ENCODE data around the gene PDE1A.

Gene PDE1A

DNA sequence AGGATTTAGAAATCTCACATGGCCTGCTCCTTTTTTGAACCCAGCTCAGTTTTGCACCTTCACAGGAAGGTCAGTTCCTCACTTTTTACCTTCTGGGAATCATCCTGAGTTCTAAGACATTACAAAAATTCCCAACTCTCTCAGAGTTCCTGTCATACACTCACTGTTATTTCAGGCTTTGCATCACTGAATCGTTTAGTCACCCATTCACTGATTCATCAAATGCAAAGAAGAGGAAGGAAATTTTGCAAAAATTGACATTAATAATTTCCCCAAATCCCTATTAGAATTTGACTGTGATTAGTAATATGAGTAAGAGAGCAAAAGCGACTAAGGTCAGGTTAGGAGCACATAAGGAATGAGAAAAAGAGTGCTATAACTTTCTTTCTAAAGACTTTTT lies 197.5 kb downstream of the PDE1A start:
- Histone ChIP-seq H3K9me3 (ENCODE audit: control insufficient read depth, low read depth, low read length) (no peaks in the 10 kb centered on the region), H3K27me3 (ENCODE audit: control insufficient read depth, insufficient read depth, low read length) (no peaks in the 10 kb centered on the region), H3K27ac (ENCODE audit: low read length) (no peak overlapping the region), H3K36me3 (ENCODE audit: control insufficient read depth, low read depth, low read length) (no peaks in the 10 kb centered on the region), H3K4me3 (ENCODE audit: low read length) (no peak overlapping the region), H3K4me1 (ENCODE audit: control insufficient read depth, low read depth, low read length) (no peaks in the 10 kb centered on the region), H3K9ac (ENCODE audit: low read length) (no peak overlapping the region)

DNA sequence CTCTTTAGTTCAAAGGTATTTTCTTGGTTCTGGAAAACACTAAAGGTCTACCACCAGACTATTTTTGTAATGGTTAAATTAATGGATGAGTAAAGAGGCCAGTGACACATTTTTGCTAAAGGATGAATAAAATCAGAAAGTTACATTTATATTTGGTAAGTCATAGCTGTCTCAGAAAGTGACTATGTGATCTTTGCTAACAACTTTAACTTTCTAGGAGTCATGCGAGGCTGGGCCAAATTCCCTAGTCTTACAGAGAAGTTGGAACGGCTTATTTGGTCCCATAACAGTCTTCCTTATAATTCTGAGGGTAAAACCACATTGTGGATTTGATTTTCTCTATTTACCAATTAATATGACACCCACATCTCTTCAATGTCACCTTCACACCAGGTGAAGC lies 198.1 kb downstream of the PDE1A start:
- H3K27me3 ChIP-seq (ENCODE audit: control insufficient read depth, insufficient read depth, low read length): no peaks in the 10 kb centered on the region
- H3K4me3 ChIP-seq (ENCODE audit: low read length): no peak overlapping the region
- no peak overlapping the region for H3K9ac ChIP-seq (ENCODE audit: low read length)
- H3K36me3 ChIP-seq (ENCODE audit: control insufficient read depth, low read depth, low read length): no peaks in the 10 kb centered on the region
- no peak overlapping the region for H3K27ac ChIP-seq (ENCODE audit: low read length)
- H3K4me1 ChIP-seq (ENCODE audit: control insufficient read depth, low read depth, low read length): no peaks in the 10 kb centered on the region
- no peaks in the 10 kb centered on the region for H3K9me3 ChIP-seq (ENCODE audit: control insufficient read depth, low read depth, low read length)

DNA sequence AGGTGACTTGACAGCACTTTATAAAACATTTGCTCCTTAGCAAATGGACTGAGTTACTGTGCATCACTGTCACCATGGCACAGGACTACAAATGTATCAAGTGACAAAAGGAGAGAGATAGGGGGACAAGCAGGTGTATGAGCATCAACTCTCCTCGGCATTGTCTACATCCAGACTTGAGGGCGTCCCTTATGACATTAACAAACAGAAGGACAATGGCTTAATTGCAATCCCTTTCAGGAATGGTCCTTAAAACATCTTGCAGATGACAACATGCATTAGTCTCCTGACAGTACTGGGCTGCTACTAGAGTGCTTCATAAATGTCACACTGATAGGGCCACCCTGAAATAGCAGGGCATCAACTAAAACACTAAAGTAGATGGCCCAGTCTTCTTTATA lies 198.8 kb downstream of the PDE1A start:
- Histone ChIP-seq H3K9ac (ENCODE audit: low read length) (no peak overlapping the region), H3K4me3 (ENCODE audit: low read length) (no peak overlapping the region), H3K4me1 (ENCODE audit: control insufficient read depth, low read depth, low read length) (no peaks in the 10 kb centered on the region), H3K27ac (ENCODE audit: low read length) (no peak overlapping the region), H3K36me3 (ENCODE audit: control insufficient read depth, low read depth, low read length) (no peaks in the 10 kb centered on the region), H3K27me3 (ENCODE audit: control insufficient read depth, insufficient read depth, low read length) (no peaks in the 10 kb centered on the region), H3K9me3 (ENCODE audit: control insufficient read depth, low read depth, low read length) (no peaks in the 10 kb centered on the region)

DNA sequence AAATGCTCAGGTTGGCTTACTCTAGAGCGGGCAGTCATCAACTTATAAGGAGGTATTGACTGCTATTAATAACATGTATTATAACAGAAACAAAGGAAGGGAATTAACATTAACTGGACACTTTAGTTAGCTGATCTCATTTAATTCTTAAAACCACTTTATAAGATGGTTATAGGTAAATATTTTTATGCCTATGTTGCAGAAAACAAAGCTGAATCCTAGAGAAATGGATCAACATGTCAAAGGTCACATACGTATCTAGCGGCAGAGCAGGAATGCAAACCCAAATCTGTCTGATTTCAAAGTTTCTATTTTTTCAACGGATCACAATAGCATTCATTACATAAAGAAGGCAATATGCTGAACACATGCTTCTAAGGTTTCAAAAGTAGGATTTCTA lies 200.0 kb downstream of the PDE1A start:
- no peak overlapping the region for H3K27ac ChIP-seq (ENCODE audit: low read length)
- no peaks in the 10 kb centered on the region for H3K27me3 ChIP-seq (ENCODE audit: control insufficient read depth, insufficient read depth, low read length)
- no peaks in the 10 kb centered on the region for H3K36me3 ChIP-seq (ENCODE audit: control insufficient read depth, low read depth, low read length)
- H3K9me3 ChIP-seq (ENCODE audit: control insufficient read depth, low read depth, low read length): no peaks in the 10 kb centered on the region
- no peaks in the 10 kb centered on the region for H3K4me1 ChIP-seq (ENCODE audit: control insufficient read depth, low read depth, low read length)
- H3K9ac ChIP-seq (ENCODE audit: low read length): no peak overlapping the region
- H3K4me3 ChIP-seq (ENCODE audit: low read length): no peak overlapping the region

DNA sequence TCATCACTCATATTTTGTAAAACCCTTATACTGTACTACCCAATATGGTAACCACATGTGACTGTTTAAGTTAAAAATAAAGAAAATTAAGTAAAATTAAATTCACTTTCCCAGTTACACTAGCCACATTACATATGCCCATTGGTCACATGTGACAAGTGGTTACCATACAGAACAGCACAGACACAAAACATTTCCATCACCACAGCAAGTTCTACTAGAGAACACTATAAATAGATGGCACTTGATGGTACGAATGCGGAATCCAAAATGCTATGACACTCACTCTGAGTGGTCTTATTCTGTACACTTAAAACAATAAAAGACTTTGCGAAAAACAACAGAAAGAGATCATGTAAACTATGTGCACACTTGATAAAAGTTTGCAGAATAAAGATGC lies 202.2 kb downstream of the PDE1A start:
- Histone ChIP-seq H3K27ac (ENCODE audit: low read length) (no peak overlapping the region), H3K9ac (ENCODE audit: low read length) (no peak overlapping the region), H3K4me1 (ENCODE audit: control insufficient read depth, low read depth, low read length) (no peaks in the 10 kb centered on the region), H3K27me3 (ENCODE audit: control insufficient read depth, insufficient read depth, low read length) (no peaks in the 10 kb centered on the region), H3K36me3 (ENCODE audit: control insufficient read depth, low read depth, low read length) (no peaks in the 10 kb centered on the region), H3K9me3 (ENCODE audit: control insufficient read depth, low read depth, low read length) (no peaks in the 10 kb centered on the region), H3K4me3 (ENCODE audit: low read length) (no peak overlapping the region)

DNA sequence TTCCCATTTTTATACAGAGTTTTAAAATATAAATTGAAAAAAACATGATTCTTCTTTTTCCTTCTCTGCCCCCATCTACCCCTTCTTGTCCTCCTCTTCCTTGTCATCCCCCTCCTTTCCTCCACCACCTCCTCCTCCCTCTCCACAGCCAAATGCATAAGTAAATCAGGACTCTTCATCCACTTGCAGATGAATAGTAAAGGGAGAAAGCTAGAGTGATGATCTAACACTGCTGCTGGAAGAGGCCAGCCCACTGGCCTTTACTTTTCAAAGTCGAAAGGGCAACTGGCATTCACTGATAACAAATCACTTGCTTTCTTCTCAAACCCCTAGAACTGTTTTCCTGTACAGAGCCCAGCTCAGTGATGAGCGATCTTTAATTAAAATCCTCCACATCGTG lies 205.8 kb downstream of the PDE1A start:
- H3K9ac ChIP-seq (ENCODE audit: low read length): no peak overlapping the region
- no peaks in the 10 kb centered on the region for H3K9me3 ChIP-seq (ENCODE audit: control insufficient read depth, low read depth, low read length)
- H3K27ac ChIP-seq (ENCODE audit: low read length): no peak overlapping the region
- H3K36me3 ChIP-seq (ENCODE audit: control insufficient read depth, low read depth, low read length): no peaks in the 10 kb centered on the region
- H3K4me3 ChIP-seq (ENCODE audit: low read length): no peak overlapping the region
- H3K27me3 ChIP-seq (ENCODE audit: control insufficient read depth, insufficient read depth, low read length): no peaks in the 10 kb centered on the region
- no peaks in the 10 kb centered on the region for H3K4me1 ChIP-seq (ENCODE audit: control insufficient read depth, low read depth, low read length)

DNA sequence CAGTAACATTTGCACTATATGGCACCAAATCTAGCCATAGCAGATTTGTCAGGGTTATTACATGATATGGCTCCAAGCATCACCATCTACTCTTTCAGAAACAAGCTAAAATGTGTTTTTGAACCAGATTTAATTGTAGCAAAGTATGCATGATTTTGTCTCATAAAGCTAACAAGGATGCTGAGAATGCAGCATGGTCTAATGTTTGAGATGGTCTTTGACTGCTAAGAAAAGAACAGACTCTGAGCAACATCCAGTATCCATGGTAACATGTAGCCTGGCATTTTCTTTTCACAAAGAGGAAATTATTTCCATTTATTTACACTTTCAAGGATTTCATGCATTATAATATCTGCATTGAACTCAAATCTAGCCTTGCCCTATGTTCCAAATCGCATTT lies 206.5 kb downstream of the PDE1A start:
- H3K36me3 ChIP-seq (ENCODE audit: control insufficient read depth, low read depth, low read length): no peaks in the 10 kb centered on the region
- no peaks in the 10 kb centered on the region for H3K9me3 ChIP-seq (ENCODE audit: control insufficient read depth, low read depth, low read length)
- H3K4me1 ChIP-seq (ENCODE audit: control insufficient read depth, low read depth, low read length): no peaks in the 10 kb centered on the region
- H3K27ac ChIP-seq (ENCODE audit: low read length): no peak overlapping the region
- no peak overlapping the region for H3K9ac ChIP-seq (ENCODE audit: low read length)
- H3K27me3 ChIP-seq (ENCODE audit: control insufficient read depth, insufficient read depth, low read length): no peaks in the 10 kb centered on the region
- H3K4me3 ChIP-seq (ENCODE audit: low read length): no peak overlapping the region

DNA sequence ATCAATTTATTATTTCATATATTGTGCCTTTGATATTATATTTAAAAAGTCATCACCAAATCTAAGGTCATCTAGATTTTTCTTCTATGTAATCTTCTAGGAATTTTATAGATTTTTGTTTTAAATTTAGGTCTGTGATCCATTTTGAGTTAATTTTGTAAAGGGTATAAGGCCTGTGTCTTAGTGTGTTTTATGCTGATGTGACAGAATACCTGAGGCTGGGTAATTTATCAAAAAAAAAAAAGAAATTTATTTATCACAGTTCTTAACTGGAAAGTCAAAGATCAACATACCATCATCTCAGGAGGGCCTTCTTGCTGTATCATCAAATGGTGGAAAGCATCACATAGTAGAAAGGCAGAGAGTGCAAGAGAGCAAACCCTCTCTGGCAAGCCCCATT lies 216.2 kb downstream of the PDE1A start:
- Histone ChIP-seq H3K4me1 (ENCODE audit: control insufficient read depth, low read depth, low read length) (no peaks in the 10 kb centered on the region), H3K4me3 (ENCODE audit: low read length) (no peak overlapping the region), H3K9me3 (ENCODE audit: control insufficient read depth, low read depth, low read length) (no peaks in the 10 kb centered on the region), H3K27me3 (ENCODE audit: control insufficient read depth, insufficient read depth, low read length) (no peaks in the 10 kb centered on the region), H3K27ac (ENCODE audit: low read length) (no peak overlapping the region), H3K9ac (ENCODE audit: low read length) (no peak overlapping the region), H3K36me3 (ENCODE audit: control insufficient read depth, low read depth, low read length) (no peaks in the 10 kb centered on the region)

DNA sequence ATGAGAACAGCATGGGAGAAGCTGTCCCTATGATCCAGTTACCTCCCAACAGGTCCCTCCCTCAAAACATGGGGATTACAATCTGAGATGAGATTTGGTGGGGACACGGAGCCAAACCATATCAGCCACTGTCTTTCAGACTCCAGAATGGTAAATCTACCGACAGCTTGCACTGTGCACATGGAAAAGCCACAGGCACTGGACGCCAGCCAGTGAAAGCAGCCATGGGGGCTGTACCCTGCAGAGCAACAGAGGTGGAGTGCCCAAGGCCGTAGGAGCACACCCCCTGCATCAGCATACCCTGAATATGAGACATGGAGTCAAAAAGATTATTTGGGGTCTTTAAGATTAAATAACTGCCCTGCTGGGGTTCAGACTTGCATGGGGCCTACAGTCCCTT lies 218.4 kb downstream of the PDE1A start:
- Histone ChIP-seq H3K4me3 (ENCODE audit: low read length) (no peak overlapping the region), H3K27me3 (ENCODE audit: control insufficient read depth, insufficient read depth, low read length) (no peaks in the 10 kb centered on the region), H3K27ac (ENCODE audit: low read length) (no peak overlapping the region), H3K9ac (ENCODE audit: low read length) (no peak overlapping the region), H3K9me3 (ENCODE audit: control insufficient read depth, low read depth, low read length) (no peaks in the 10 kb centered on the region), H3K36me3 (ENCODE audit: control insufficient read depth, low read depth, low read length) (no peaks in the 10 kb centered on the region), H3K4me1 (ENCODE audit: control insufficient read depth, low read depth, low read length) (no peaks in the 10 kb centered on the region)

DNA sequence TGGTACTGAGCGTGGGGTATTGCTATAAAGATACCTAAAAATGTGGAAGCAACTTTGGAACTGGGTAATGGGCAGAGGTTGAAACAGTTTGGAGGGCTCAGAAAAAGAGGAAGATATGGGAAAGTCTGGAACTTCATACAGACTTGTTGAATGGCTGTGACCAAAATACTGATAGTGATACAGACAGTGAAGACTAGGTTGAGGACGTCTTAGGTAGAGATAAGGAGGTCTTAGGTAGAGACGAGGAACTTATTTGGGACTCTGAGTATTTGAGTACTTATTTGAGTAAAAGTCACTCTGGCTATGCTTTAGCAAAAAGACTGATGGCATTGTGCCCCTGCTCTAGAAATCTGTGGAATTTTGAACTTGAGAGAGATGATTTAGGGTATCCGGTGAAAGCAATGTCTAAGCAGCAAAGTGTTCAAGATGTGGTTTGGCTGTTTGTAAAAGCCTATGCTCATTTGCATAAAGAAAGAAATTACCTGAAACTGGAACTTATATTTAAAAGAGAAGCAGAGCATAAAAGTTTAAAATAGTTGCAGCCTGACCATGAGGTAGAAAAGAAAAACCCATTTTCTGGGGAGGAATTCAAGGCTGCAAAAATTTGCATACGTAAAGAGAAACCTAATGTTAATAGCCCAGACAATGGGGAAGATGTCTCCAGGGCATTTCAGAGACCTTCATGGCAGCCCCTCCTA lies 219.6 kb downstream of the PDE1A start:
- Histone ChIP-seq H3K4me1 (ENCODE audit: control insufficient read depth, low read depth, low read length) (no peaks in the 10 kb centered on the region), H3K4me3 (ENCODE audit: low read length) (no peak overlapping the region), H3K36me3 (ENCODE audit: control insufficient read depth, low read depth, low read length) (no peaks in the 10 kb centered on the region), H3K9ac (ENCODE audit: low read length) (no peak overlapping the region), H3K27ac (ENCODE audit: low read length) (no peak overlapping the region), H3K27me3 (ENCODE audit: control insufficient read depth, insufficient read depth, low read length) (no peaks in the 10 kb centered on the region), H3K9me3 (ENCODE audit: control insufficient read depth, low read depth, low read length) (no peaks in the 10 kb centered on the region)

DNA sequence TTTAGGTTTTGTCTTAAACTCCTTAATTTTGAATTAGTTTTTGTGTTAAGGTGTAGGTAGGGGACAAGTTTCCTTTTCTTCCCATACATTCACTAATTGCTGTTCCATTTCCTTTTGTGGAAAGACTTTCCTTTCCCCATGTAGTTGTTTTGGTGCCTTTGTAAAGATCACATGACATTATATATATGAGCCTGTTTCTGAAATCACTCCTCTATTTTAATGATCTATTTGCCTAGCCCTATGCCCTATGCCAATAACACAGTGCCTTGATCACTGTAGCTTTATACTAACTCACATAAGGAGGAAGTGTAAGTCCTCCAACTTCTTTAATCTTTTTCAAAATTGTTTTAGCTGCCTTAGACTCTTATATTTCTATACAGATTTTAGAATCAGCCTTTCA lies 229.3 kb downstream of the PDE1A start:
- H3K4me1 ChIP-seq (ENCODE audit: control insufficient read depth, low read depth, low read length): no peaks in the 10 kb centered on the region
- H3K9me3 ChIP-seq (ENCODE audit: control insufficient read depth, low read depth, low read length): no peaks in the 10 kb centered on the region
- H3K36me3 ChIP-seq (ENCODE audit: control insufficient read depth, low read depth, low read length): no peaks in the 10 kb centered on the region
- H3K27ac ChIP-seq (ENCODE audit: low read length): no peak overlapping the region
- H3K27me3 ChIP-seq (ENCODE audit: control insufficient read depth, insufficient read depth, low read length): no peaks in the 10 kb centered on the region
- H3K9ac ChIP-seq (ENCODE audit: low read length): no peak overlapping the region
- H3K4me3 ChIP-seq (ENCODE audit: low read length): no peak overlapping the region

DNA sequence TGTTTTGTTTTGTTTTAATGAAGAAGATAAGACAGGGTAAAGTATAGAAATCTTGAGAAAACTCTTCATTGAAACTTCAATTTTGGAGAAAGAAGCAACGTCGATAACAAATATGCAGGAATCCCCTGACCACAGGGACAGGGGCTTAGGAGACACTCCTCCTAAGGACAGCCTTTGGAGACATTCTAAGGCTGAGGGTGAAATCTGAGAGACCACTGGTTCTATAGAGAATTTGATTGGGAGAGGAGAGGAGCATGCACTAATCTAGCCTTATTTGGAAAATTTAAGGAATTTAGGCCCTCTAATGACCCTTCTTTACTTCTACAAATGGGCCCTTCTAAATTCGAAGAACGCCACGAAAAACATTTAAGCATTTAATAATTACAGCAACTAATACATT lies 233.5 kb downstream of the PDE1A start:
- H3K27me3 ChIP-seq (ENCODE audit: control insufficient read depth, insufficient read depth, low read length): no peaks in the 10 kb centered on the region
- no peaks in the 10 kb centered on the region for H3K36me3 ChIP-seq (ENCODE audit: control insufficient read depth, low read depth, low read length)
- no peaks in the 10 kb centered on the region for H3K9me3 ChIP-seq (ENCODE audit: control insufficient read depth, low read depth, low read length)
- H3K4me1 ChIP-seq (ENCODE audit: control insufficient read depth, low read depth, low read length): no peaks in the 10 kb centered on the region
- H3K27ac ChIP-seq (ENCODE audit: low read length): no peak overlapping the region
- H3K4me3 ChIP-seq (ENCODE audit: low read length): no peak overlapping the region
- no peak overlapping the region for H3K9ac ChIP-seq (ENCODE audit: low read length)
